Lung microvascular endothelial cell (primary cell): ENCODE results near the gene ELAPOR1. TPM values are rescaled to one million over a fixed set of nuclear protein-coding genes. Genes with fewer than 3 reads are reported as not detected.
"Not testable (repeated sequence)": the region's sequence is repeated elsewhere in the genome, so short reads cannot be mapped to it uniquely, and the experiment has no call there.

Experiments
- DNase-seq, 2 donors: peaks; one replicate each; pipeline versions ENCODE4 v3.0.0 to v3.0.0-alpha.2; 2010; ENCODE audit warnings: low read depth in 2 of 2
- total RNA-seq: library from RNA; depleted of rRNA; stranded (reverse); fragments of >200 nt; gene quantifications from 2 replicates; pipeline ENCODE4 v1.2.1, GENCODE V29; 2014

The ELAPOR1 gene
- total RNA-seq, 1 donor from 2014 or later, result under 0.01 TPM

GRCh38 chr1:109135940-109136339 is 22.0 kb downstream of the ELAPOR1 start:
- no peak for DNase-seq

DNA sequence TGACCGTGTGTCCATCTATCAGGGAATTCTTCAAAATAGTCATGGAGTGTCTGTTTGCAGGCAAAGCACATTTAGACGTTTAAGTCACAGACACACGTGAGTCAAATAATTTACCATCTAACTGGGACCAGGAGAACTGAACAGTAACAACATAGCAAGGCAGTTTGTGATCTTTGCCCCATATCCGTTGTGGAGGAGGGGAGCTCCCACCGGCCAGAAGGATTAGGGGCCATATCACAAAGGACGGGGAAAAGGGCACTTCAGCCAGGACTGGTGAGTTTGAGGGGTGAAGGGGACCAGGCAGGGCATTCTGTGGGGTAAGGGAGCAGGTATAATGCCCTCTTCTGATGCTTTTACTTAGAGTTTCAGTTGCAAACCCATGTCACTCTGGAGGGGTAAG is 22.9 kb downstream of the ELAPOR1 start:
- DNase-seq, result no peak

GRCh38 chr1:109137958-109138357 is 24.0 kb downstream of the ELAPOR1 start:
- no peak for DNase-seq

DNA sequence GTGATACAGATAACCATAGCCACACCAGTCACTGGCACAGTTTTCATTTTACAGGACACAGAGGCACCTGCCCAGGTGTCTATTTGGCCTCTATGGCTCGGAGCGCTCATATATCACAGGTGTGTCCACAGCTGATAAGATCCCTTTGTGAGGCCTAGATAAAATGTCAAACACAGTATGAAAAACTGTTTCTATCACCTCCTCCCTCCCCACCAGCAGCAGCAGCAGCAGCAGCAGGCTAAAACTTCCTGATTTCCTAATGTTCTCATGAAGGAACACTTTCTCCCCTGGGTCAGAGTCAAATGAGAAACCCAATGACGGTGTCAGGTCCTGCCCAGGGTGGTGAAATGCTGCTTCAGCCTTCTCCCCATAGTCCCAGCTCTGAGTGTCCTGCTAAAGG is 24.4 kb downstream of the ELAPOR1 start:
- no peak for DNase-seq

DNA sequence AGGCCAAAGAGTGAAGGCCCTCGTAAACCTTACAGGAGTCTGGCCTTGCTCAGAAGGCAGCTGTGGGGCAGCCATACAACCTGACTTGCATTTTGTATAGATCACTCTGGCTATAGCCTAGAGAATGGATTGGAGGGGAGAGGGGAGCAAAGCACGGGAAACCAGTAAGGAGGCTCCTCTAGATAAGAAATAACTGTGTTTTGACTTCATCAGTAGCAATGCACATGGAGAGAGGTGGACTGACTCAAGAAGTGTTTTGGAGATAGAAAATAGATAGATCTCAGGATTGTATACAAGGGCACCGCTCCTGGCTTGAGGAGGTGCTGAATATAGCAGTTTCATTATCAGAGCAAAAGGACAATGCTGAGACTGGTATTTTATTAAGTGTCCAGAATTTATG is 26.5 kb downstream of the ELAPOR1 start:
- no peak for DNase-seq

DNA sequence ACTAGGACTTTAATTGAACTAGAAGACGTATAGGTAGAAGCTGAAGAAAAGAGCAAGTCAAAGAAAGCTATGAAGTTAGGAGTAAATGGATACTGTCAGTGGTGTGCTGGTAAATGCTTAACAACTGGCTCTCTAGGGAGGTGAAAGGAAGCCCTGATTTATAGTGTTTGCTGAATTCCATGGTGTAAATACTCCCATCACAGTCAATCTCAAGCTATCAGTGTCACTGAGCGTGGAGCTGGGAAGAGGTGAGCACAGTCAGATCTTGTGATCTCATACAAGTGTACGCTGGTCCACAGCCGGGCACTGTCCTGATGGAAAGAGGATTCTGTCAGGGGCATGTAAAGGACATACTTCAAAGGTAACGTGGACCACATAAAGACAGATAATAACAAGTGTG is 28.3 kb downstream of the ELAPOR1 start:
- no peak for DNase-seq

- DNase-seq, result not testable (repeated sequence)
Measured at GRCh38 chr1:109142725-109143124, 28.8 kb downstream of the ELAPOR1 start.

- no peak for DNase-seq
Measured at GRCh38 chr1:109148987-109149561, 35.2 kb downstream of the ELAPOR1 start.

GRCh38 chr1:109149874-109150601 is 36.1 kb downstream of the ELAPOR1 start:
- DNase-seq, result no peak

GRCh38 chr1:109151146-109151990 is 37.5 kb downstream of the ELAPOR1 start:
- DNase-seq, result peak; percentile 49 to 78

DNA sequence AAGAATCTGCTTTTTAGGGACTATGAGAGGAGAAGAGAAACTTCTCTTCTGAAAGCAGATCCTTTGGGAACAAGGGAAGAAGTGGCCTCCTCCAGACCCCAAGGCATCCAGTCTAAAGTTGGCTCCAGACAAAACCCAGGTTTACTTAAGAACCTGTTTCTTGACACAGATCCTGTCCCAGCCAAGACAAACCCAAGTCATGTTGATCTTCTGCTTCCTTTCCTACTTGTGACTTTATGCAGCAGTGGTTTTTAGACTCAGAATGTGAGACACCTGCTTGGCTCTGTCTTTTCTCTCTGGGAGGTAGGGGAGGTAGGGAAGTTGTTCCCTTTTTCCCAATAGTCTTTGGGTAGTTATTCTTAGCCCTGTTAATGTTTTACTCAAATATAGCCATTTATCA is 38.3 kb downstream of the ELAPOR1 start:
- DNase-seq, result no peak

DNA sequence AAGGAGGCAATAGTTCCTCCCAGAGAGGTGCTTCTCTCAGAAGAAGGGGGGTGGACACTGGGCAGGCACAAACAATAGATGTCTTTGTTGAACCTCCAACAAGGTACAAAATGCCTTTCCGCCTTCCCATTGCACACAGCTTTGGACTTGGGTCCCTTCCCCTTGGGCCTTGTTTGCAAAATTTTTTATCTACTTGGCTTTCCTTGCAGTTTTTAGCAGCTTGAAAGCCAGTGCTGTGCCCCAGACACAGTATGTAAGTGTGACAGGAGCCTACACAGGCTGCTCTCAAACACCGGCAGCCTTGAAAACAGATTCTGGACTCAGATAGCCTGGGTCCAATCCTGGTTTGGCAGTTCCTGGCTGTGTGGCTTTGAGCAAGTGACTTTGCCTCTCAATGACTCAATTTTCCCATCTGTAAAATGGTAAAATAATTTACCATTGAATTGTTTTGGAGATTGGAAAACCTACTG is 43.0 kb downstream of the ELAPOR1 start:
- DNase-seq, result no peak

DNA sequence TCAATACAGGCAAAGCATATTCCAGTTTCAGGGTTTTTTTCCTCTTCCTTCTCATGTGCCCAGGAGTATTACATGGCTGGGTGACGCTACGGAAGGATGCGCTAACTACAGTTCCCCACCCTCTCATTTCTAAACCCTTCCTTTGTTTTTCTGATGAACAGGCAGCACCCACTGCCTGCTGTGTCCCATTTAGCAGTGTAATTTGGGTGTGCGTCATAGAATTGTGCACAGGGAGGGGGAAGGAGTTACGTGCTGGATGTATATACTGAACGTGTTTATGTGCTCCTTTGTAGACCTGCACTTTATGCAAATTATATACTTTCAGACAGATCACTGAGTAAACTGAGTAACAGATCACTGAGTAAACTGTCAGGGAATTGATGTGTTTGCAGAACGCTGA is 44.5 kb downstream of the ELAPOR1 start:
- DNase-seq, result no peak

- no peak for DNase-seq
Measured at GRCh38 chr1:109159326-109159725, 45.4 kb downstream of the ELAPOR1 start.

DNA sequence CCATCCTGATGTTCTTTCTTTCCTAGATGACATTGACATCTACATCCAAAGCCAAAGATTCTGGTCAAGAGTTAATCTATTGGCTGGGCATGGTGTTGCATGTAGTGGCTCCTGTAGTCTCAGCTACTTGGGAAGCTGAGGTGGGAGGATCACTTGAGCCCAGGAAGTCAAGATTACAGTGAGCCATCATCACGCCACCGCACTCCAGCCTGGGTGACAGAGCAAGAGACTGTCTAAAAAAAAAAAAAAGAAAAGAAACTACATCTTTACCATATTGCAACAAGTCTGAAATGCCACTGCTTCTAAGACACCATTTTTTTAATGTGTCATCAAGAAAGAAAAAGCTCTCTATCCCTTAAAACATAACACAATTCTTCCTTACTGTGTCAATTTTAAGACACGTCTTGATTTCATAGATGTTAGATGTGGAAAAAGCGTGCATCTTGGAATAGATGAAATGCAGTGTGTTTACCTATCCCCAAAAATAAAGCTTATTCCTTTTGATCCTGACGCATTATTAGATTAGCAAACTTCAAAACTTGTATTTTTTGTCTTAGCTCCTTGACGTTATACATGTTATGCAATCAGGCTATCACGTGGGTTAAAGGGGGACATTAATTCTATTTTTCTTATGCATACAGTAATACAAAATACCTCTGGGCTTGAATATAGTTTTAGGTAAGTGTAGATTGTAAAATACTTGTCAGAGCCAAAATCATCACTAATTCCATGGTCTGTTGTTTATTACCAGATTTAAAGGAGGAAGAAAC is 46.3 kb downstream of the ELAPOR1 start:
- no peak for DNase-seq

DNA sequence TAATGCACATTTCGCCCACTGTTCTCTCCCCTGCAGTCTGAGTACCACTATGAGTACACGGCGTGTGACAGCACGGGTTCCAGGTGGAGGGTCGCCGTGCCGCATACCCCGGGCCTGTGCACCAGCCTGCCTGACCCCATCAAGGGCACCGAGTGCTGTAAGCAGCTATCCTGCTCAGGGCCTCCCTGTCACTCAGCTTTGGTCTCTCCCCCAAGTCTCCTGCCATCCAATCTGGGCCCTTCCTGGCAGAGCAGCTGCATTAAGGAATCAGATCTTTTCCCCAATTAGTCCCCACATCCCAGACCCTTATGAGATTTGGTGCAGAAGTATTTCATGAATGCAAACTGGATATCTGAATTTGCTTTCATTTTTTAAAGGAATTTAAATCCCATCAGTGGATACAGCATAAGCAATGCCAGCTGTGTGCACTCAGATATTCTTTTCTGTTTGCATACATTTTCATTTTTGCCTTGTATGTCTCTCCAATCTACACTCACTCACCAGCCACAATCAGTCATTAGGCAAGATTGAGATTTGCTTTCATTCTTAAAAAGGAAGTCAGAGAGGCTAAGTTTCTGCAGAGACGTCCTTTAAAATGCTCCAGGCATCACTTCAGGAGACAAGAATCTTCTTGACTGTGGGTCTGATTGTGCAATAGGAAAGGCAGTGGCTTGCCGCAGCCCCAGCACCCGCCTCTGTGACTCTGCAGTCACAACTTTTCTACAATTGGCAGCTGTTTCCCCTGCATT is 48.1 kb downstream of the ELAPOR1 start:
- DNase-seq, result peak in 1 of 2 donors; percentile 49

DNA sequence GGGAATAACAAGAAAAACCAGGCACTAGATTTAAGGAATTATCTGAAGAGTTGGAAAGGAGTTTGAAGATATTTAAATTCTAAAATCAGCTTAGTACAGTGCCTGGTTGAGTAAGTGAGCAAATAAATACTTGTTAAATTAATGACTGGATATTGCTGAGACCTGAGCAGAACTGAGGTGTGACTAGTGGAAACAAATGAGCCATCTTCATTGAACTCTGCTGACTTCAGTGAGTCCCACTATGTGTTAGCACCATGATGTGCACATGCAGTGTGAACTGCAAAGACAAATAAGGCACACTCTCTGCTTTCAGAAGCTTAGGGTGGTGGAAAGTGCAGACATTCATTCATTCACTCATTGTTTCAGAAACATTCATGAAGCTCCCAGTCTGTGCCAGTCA is 48.7 kb downstream of the ELAPOR1 start:
- no peak for DNase-seq

DNA sequence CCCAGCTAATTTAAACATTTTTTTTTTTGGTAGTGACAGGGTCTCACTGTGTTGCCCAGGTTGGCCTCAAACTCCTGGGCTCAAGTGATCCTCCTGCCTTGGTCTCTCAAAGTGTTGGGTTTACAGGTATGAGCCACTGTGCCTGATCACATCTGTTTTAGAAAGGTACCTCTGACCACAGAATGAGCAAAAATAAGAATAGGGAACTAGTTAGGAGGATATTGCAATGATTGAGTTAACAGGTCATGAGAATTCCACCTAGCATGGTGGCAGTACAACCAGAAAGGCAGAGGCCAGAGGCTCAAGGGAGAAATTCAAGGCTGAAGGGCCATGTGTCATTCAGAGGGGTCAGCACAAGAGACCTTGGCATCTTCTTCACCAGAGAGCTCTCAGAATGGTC is 49.6 kb downstream of the ELAPOR1 start:
- DNase-seq, result no peak
